HEK293T (cell line): ENCODE results near the gene FLCN.

Source experiments
- ARNT ChIP-seq: fragments of 450-650 bp; IDR thresholded peaks from 2 replicates; pipeline ENCODE4 v1.6.1; 2017; ENCODE audit warnings: mild to moderate bottlenecking
- FOXA1 ChIP-seq: fragments of 450-650 bp; IDR thresholded peaks from 2 replicates; pipeline ENCODE4 v1.6.1; 2016; ENCODE audit warnings: mild to moderate bottlenecking
- SP1 ChIP-seq: fragments of 450-650 bp; IDR thresholded peaks from 2 replicates; pipeline ENCODE4 v1.6.1; 2017
- TARDBP ChIP-seq: fragments of 450-650 bp; IDR thresholded peaks from 2 replicates; pipeline ENCODE4 v1.6.1; 2016

DNA sequence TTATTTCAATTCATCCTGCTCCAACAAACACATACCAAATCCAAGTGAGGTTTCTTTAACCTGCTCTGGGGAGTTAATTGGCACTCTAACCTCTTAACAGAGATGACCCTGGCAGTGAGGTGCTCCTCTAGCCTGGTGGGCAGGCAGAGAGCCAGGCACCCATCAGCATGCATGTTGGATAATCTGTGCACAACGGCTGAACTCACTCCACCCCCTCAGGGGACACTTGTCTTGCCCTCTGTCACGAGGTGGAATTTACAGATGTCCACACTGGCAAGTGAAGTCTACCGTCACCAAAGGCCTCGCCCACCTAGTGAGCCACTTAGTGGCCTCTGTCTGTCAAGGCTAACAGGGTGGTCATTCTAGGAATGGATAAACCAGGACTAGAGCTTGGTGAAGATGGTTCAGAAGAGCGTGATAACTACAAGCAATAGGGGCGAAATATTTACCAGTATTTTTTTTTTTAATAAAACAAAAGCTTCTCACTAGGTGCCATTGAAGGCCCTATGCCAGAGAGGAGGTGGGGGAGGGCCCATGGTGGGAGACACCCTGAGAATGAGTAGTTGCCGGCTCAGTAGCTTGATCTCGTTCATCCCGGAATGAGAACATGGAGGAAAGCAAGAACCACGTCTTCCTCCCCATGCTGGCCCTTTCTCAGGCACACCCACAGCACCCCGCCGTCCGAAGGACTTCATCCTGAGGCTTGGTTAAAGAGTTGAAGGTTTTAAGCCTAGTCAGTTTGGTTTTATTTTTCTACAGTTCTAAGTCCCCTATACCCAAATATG is 56.0 kb downstream of the FLCN start:
- TF ChIP-seq FOXA1: no peak
- TF ChIP-seq SP1: no peak
- TF ChIP-seq TARDBP: no peak
- TF ChIP-seq ARNT: no peak
